ENCODE data around the gene CMIP. TPM values are rescaled to one million over a fixed set of nuclear protein-coding genes. Genes with fewer than 3 reads are reported as not detected.

CMIP gene
- total RNA-seq, 1 donor from 2014 or later, result 46.6 TPM

GRCh38 chr16:81611721-81612120 is 167.1 kb downstream of the CMIP start:
- no peak for TF ChIP-seq CTCF (conservative IDR thresholded peaks at IDR 0.05)
- no peak for DNase-seq (ENCODE audit: extremely low spot score, unreplicated experiment)
- H3K36me3 Mint-ChIP-seq, result peaks cover 9% of the 10 kb centered on the region
- H3K27me3 Mint-ChIP-seq, result no peaks in the 10 kb centered on the region
- no peaks in the 10 kb centered on the region for H3K9me3 Mint-ChIP-seq
- peak overlapping the region; percentile 3 for H3K27ac Mint-ChIP-seq
- H3K4me3 Mint-ChIP-seq, result peak overlapping the region; percentile 20
- H3K4me1 Mint-ChIP-seq (ENCODE audit: unreplicated experiment), result peaks cover 36% of the 10 kb centered on the region

GRCh38 chr16:81612351-81613163 is 167.9 kb downstream of the CMIP start:
- Mint-ChIP-seq H3K4me3 (no peak overlapping the region), H3K27ac (no peak overlapping the region), H3K27me3 (no peaks in the 10 kb centered on the region), H3K36me3 (peaks cover 10% of the 10 kb centered on the region), H3K9me3 (no peaks in the 10 kb centered on the region), H3K4me1 (ENCODE audit: unreplicated experiment) (peaks cover 38% of the 10 kb centered on the region)
- no peak for DNase-seq (ENCODE audit: extremely low spot score, unreplicated experiment)
- no peak for TF ChIP-seq CTCF (conservative IDR thresholded peaks at IDR 0.05)

GRCh38 chr16:81614171-81614570 is 169.6 kb downstream of the CMIP start:
- Mint-ChIP-seq H3K9me3 (no peaks in the 10 kb centered on the region), H3K4me1 (ENCODE audit: unreplicated experiment) (peaks cover 38% of the 10 kb centered on the region), H3K36me3 (peaks cover 18% of the 10 kb centered on the region), H3K27ac (no peak overlapping the region), H3K27me3 (no peaks in the 10 kb centered on the region), H3K4me3 (no peak overlapping the region)
- DNase-seq (ENCODE audit: extremely low spot score, unreplicated experiment), result no peak
- TF ChIP-seq CTCF (conservative IDR thresholded peaks at IDR 0.05), result no peak

GRCh38 chr16:81614654-81615359 is 170.2 kb downstream of the CMIP start:
- Mint-ChIP-seq H3K27me3 (no peaks in the 10 kb centered on the region), H3K36me3 (peaks cover 18% of the 10 kb centered on the region), H3K27ac (no peak overlapping the region), H3K4me1 (ENCODE audit: unreplicated experiment) (peaks cover 32% of the 10 kb centered on the region), H3K9me3 (no peaks in the 10 kb centered on the region), H3K4me3 (no peak overlapping the region)
- no peak for TF ChIP-seq CTCF (conservative IDR thresholded peaks at IDR 0.05)
- DNase-seq (ENCODE audit: extremely low spot score, unreplicated experiment), result no peak

GRCh38 chr16:81615411-81615810 is 170.8 kb downstream of the CMIP start:
- H3K4me1 Mint-ChIP-seq (ENCODE audit: unreplicated experiment), result peaks cover 33% of the 10 kb centered on the region
- no peaks in the 10 kb centered on the region for H3K9me3 Mint-ChIP-seq
- no peak overlapping the region for H3K27ac Mint-ChIP-seq
- no peaks in the 10 kb centered on the region for H3K27me3 Mint-ChIP-seq
- no peak for DNase-seq (ENCODE audit: extremely low spot score, unreplicated experiment)
- H3K36me3 Mint-ChIP-seq, result peaks cover 18% of the 10 kb centered on the region
- no peak for TF ChIP-seq CTCF (conservative IDR thresholded peaks at IDR 0.05)
- H3K4me3 Mint-ChIP-seq, result no peak overlapping the region
